H9 (cell line): ENCODE measurements around the gene ARMC9. TPM values are rescaled to one million over a fixed set of nuclear protein-coding genes. Genes with fewer than 3 reads are reported as not detected.

Experiments
- DNase-seq: peaks from one replicate; pipeline ENCODE4 v3.0.0-alpha.2; 2017
- H2AFZ ChIP-seq: one replicate; pipeline ENCODE4 v1.6.1; 2013; ENCODE audit warnings: mild to moderate bottlenecking, low read length, control low read depth, moderate library complexity
- H2AK5ac ChIP-seq: 2 replicates; pipeline ENCODE4 v1.6.1; 2013; ENCODE audit warnings: low read length, control low read depth, mixed read lengths; ENCODE audit not compliant: insufficient read length
- H2BK120ac ChIP-seq: one replicate; pipeline ENCODE4 v1.6.1; 2013; ENCODE audit warnings: low read depth, mild to moderate bottlenecking, low read length, control low read depth, inconsistent platforms; ENCODE audit not compliant: poor library complexity, severe bottlenecking
- H2BK12ac ChIP-seq: 2 replicates; pipeline ENCODE4 v1.6.1; 2013; ENCODE audit warnings: low read length, control low read depth, mixed read lengths, low read depth; ENCODE audit not compliant: insufficient read length
- H2BK15ac ChIP-seq: 2 replicates; pipeline ENCODE4 v1.6.1; 2013; ENCODE audit warnings: low read depth, low read length, control low read depth
- H2BK20ac ChIP-seq: one replicate; pipeline ENCODE4 v1.6.1; 2013; ENCODE audit warnings: low read depth, mild to moderate bottlenecking, low read length, control low read depth, inconsistent platforms; ENCODE audit not compliant: poor library complexity, severe bottlenecking
- H2BK5ac ChIP-seq: 2 replicates; pipeline ENCODE4 v1.6.1; 2013; ENCODE audit warnings: low read length, control low read depth, mixed read lengths; ENCODE audit not compliant: insufficient read length
- H3K14ac ChIP-seq: 2 replicates; pipeline ENCODE4 v1.6.1; 2013; ENCODE audit warnings: low read length, control low read depth; ENCODE audit not compliant: insufficient read depth
- H3K18ac ChIP-seq: 2 replicates; pipeline ENCODE4 v1.6.1; 2013; ENCODE audit warnings: low read depth, mild to moderate bottlenecking, mixed read lengths, low read length, control low read depth; ENCODE audit not compliant: insufficient read length
- H3K23ac ChIP-seq: 2 replicates; pipeline ENCODE4 v1.6.1; 2013; ENCODE audit warnings: low read length, control low read depth, mixed read lengths, low read depth; ENCODE audit not compliant: insufficient read length
- H3K23me2 ChIP-seq: 2 replicates; pipeline ENCODE4 v1.6.1; 2013; ENCODE audit warnings: low read depth, mild to moderate bottlenecking, mixed read lengths, low read length, control low read depth; ENCODE audit not compliant: insufficient read length, poor library complexity, severe bottlenecking
- H3K27ac ChIP-seq: 2 replicates; pipeline ENCODE4 v1.5.1; 2013; ENCODE audit warnings: low read length, control low read depth, mixed read lengths, low read depth; ENCODE audit not compliant: insufficient read length
- H3K27me3 ChIP-seq: 2 replicates; pipeline ENCODE4 v1.6.1; 2013; ENCODE audit warnings: low read length, control low read depth, inconsistent platforms; ENCODE audit not compliant: insufficient read depth
- H3K4ac ChIP-seq: 2 replicates; pipeline ENCODE4 v1.6.1; 2013; ENCODE audit warnings: low read depth, mild to moderate bottlenecking, control low read depth, inconsistent platforms, low read length, moderate library complexity
- H3K4me1 ChIP-seq: 2 replicates; pipeline ENCODE4 v1.6.1; 2013; ENCODE audit warnings: low read length, control low read depth, inconsistent platforms; ENCODE audit not compliant: insufficient read depth
- H3K4me2 ChIP-seq: 2 replicates; pipeline ENCODE4 v1.6.1; 2013; ENCODE audit warnings: low read length, control low read depth, mixed read lengths; ENCODE audit not compliant: insufficient read length, insufficient read depth
- H3K56ac ChIP-seq: 2 replicates; pipeline ENCODE4 v1.6.1; 2013; ENCODE audit warnings: low read depth, mild to moderate bottlenecking, mixed read lengths, low read length, control low read depth; ENCODE audit not compliant: insufficient read length
- H3K79me1 ChIP-seq: 2 replicates; pipeline ENCODE4 v1.6.1; 2013; ENCODE audit warnings: low read depth, mild to moderate bottlenecking, moderate library complexity, low read length, control low read depth, inconsistent platforms; ENCODE audit not compliant: insufficient read depth, poor library complexity, severe bottlenecking
- H3K79me2 ChIP-seq: 2 replicates; pipeline ENCODE4 v1.6.1; 2013; ENCODE audit warnings: low read length, control low read depth, inconsistent platforms; ENCODE audit not compliant: insufficient read depth
- H3K9ac ChIP-seq: 2 replicates; pipeline ENCODE4 v1.6.1; 2013; ENCODE audit warnings: low read length, control low read depth, mixed read lengths; ENCODE audit not compliant: insufficient read length; ENCODE audit errors: extremely low read depth
- H3K9me3 ChIP-seq: one replicate; pipeline ENCODE4 v1.6.1; 2013; ENCODE audit warnings: low read depth, low read length, inconsistent platforms; ENCODE audit not compliant: control insufficient read depth
- H3T11ph ChIP-seq: one replicate; pipeline ENCODE4 v1.6.1; 2013; ENCODE audit warnings: mild to moderate bottlenecking, low read length, control low read depth, inconsistent platforms
- H4K20me1 ChIP-seq: one replicate; pipeline ENCODE4 v1.6.1; 2013; ENCODE audit not compliant: control insufficient read depth, insufficient read length, insufficient read depth
- H4K5ac ChIP-seq: 2 replicates; pipeline ENCODE4 v1.6.1; 2013; ENCODE audit warnings: low read depth, mild to moderate bottlenecking, mixed read lengths, low read length, control low read depth; ENCODE audit not compliant: insufficient read length
- H4K8ac ChIP-seq: replicated peaks from 2 replicates; pipeline ENCODE4 v1.6.1; 2013; ENCODE audit warnings: low read length, control low read depth, mixed read lengths, low read depth; ENCODE audit not compliant: insufficient read length
- H4K91ac ChIP-seq: 2 replicates; pipeline ENCODE4 v1.6.1; 2013; ENCODE audit warnings: low read depth, mild to moderate bottlenecking, moderate library complexity, mixed read lengths, low read length, control low read depth; ENCODE audit not compliant: insufficient read length
- H3K27ac Mint-ChIP-seq, 3 experiments: 2 replicates in 2 of 3; 3 replicates in 1 of 3; pipeline ENCODE4 v1.8.0; 2020 to 2021; ENCODE audit warnings: mixed read lengths in 3 of 3, mild to moderate bottlenecking in 1 of 3, moderate library complexity in 1 of 3
- H3K27me3 Mint-ChIP-seq: 2 replicates; pipeline ENCODE4 v1.8.0; 2021; ENCODE audit warnings: low read depth, mild to moderate bottlenecking, moderate library complexity, mixed read lengths
- H3K36me3 Mint-ChIP-seq, 3 experiments: 2 replicates in 2 of 3; 3 replicates in 1 of 3; pipeline ENCODE4 v1.8.0; 2020 to 2021; ENCODE audit warnings: low read depth in 3 of 3, mixed read lengths in 3 of 3; ENCODE audit not compliant: insufficient read depth in 1 of 3
- H3K4me1 Mint-ChIP-seq, 2 experiments: 2 replicates each; pipeline ENCODE4 v1.8.0; 2020; ENCODE audit warnings: mixed read lengths in 2 of 2
- H3K4me3 Mint-ChIP-seq, 2 experiments: 2 replicates in 1 of 2; 3 replicates in 1 of 2; pipeline ENCODE4 v1.8.0; 2020 to 2021; ENCODE audit warnings: mild to moderate bottlenecking in 2 of 2, mixed read lengths in 2 of 2, moderate library complexity in 1 of 2
- H3K9me3 Mint-ChIP-seq, 2 experiments: 2 replicates in 1 of 2; 3 replicates in 1 of 2; pipeline ENCODE4 v1.8.0; 2020; ENCODE audit warnings: mild to moderate bottlenecking in 2 of 2, mixed read lengths in 2 of 2, moderate library complexity in 1 of 2
- WGBS: extraction: QIAGEN DNeasy Blood & Tissue Kit; methylation state at CpG from one replicate; pipeline ENCODE4 v1.1.7; 2013; ENCODE audit warnings: missing lambda C conversion rate, low lambda C conversion rate, mixed read lengths; ENCODE audit not compliant: insufficient read length; ENCODE audit errors: extremely low coverage; 5-methylcytosine and 5-hydroxymethylcytosine counted together
- total RNA-seq: library from RNA; stranded (reverse); gene quantifications from 2 replicates; pipeline ENCODE4 v1.2.1, GENCODE V29; 2021
- TF ChIP-seq, protein P1 (sequence below): fragments of 200-600 bp; sonication (generic); conservative IDR thresholded peaks from 3 replicates; pipeline ENCODE4 v1.8.0; 2021; ENCODE audit warnings: antibody characterized with exemption, mild to moderate bottlenecking

The ARMC9 gene
- total RNA-seq, 1 experiment from 2014 or later = 37.6 TPM

DNA sequence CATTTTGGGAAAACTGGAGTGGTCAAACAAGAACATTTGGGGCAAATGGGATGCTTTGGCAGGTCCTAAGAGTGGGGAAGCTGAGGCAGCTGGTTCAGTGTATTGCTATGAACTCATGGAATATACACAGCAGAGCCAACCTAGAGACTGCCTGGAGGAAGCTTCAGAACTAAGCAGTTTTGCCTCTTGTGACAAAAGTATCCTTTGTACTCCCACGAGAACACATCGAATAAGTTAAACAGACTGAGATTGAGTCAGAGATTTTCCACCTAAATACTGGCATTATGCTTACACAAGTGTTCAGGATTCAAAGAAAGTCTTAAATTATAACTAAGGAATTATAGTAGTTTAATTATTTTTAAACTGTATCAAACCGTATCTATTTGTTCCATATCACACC, 5.2 kb upstream of the ARMC9 start:
- Mint-ChIP-seq H3K27me3 (no peaks in the 10 kb centered on the region; the same call in 1 of the 2 replicates), H3K4me3 (no peak overlapping the region), H3K27ac (no peak overlapping the region), H3K36me3 (peaks cover 0 to 3% (median 0%) of the 10 kb centered on the region in 3 experiments; a peak in 4 of 7 replicates), H3K4me1 (peaks cover 20 to 34% of the 10 kb centered on the region in 2 experiments), H3K9me3 (no peaks in the 10 kb centered on the region)
- Histone ChIP-seq H2AFZ (no peak overlapping the region), H3K9me3 (no peaks in the 10 kb centered on the region), H3K9ac (no peak overlapping the region), H2BK20ac (no peak overlapping the region), H2BK120ac (no peak overlapping the region), H3K14ac (no peak overlapping the region), H3K56ac (no peak overlapping the region), H3K27me3 (no peaks in the 10 kb centered on the region), H4K8ac (no peak overlapping the region), H4K5ac (no peak overlapping the region), H3K79me1 (no peaks in the 10 kb centered on the region), H3K23me2 (peaks cover 2% of the 10 kb centered on the region), H3K4me1 (peaks cover 4% of the 10 kb centered on the region; the same call in 1 of the 2 replicates), H2BK12ac (no peak overlapping the region), H3K79me2 (no peaks in the 10 kb centered on the region), H2BK15ac (no peak overlapping the region), H3K18ac (no peak overlapping the region), H3K4me2 (no peak overlapping the region), H2AK5ac (no peak overlapping the region), H3K23ac (no peak overlapping the region), H3K27ac (no peak overlapping the region), H4K20me1 (no peaks in the 10 kb centered on the region), H3T11ph (no peak overlapping the region), H4K91ac (no peak overlapping the region), H3K4ac (no peak overlapping the region), H2BK5ac (no peak overlapping the region)
- TF ChIP-seq, protein P1, sequence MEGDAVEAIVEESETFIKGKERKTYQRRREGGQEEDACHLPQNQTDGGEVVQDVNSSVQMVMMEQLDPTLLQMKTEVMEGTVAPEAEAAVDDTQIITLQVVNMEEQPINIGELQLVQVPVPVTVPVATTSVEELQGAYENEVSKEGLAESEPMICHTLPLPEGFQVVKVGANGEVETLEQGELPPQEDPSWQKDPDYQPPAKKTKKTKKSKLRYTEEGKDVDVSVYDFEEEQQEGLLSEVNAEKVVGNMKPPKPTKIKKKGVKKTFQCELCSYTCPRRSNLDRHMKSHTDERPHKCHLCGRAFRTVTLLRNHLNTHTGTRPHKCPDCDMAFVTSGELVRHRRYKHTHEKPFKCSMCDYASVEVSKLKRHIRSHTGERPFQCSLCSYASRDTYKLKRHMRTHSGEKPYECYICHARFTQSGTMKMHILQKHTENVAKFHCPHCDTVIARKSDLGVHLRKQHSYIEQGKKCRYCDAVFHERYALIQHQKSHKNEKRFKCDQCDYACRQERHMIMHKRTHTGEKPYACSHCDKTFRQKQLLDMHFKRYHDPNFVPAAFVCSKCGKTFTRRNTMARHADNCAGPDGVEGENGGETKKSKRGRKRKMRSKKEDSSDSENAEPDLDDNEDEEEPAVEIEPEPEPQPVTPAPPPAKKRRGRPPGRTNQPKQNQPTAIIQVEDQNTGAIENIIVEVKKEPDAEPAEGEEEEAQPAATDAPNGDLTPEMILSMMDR = no peak
- no peak for DNase-seq
- WGBS = no CpG with 5 or more reads among the region's 3 CpGs
